ENCODE data around the gene CYP26C1. TPM values are rescaled to one million over a fixed set of nuclear protein-coding genes. Genes with fewer than 3 reads are reported as not detected.
A peak's percentile ranks its signal among the peaks of the same experiment; 100 is the strongest.

The CYP26C1 gene
- total RNA-seq, 1 donor from 2014 or later: 0.10 TPM

GRCh38 chr10:93110472-93111146, 50.0 kb downstream of the CYP26C1 start:
- H3K4me1 Mint-ChIP-seq (ENCODE audit: low read depth, unreplicated experiment): no peaks in the 10 kb centered on the region
- peaks cover 2% of the 10 kb centered on the region for H3K27me3 Mint-ChIP-seq (ENCODE audit: unreplicated experiment)
- H3K27ac Mint-ChIP-seq (ENCODE audit: unreplicated experiment): no peak overlapping the region
- no peak overlapping the region for H3K4me3 Mint-ChIP-seq (ENCODE audit: unreplicated experiment)
- no peaks in the 10 kb centered on the region for H3K9me3 Mint-ChIP-seq (ENCODE audit: unreplicated experiment)
- H3K36me3 Mint-ChIP-seq (ENCODE audit: unreplicated experiment): no peaks in the 10 kb centered on the region
- no peak for TF ChIP-seq CTCF (IDR thresholded peaks at IDR 0.05; ENCODE audit: partially characterized antibody, unreplicated experiment)
- no peak for DNase-seq

- Mint-ChIP-seq H3K9me3 (ENCODE audit: unreplicated experiment) (no peaks in the 10 kb centered on the region), H3K27me3 (ENCODE audit: unreplicated experiment) (peaks cover 1% of the 10 kb centered on the region)
Observed at GRCh38 chr10:93113042-93113441, 52.4 kb downstream of the CYP26C1 start.

GRCh38 chr10:93115661-93116383, 55.2 kb downstream of the CYP26C1 start:
- Mint-ChIP-seq H3K4me1 (ENCODE audit: low read depth, unreplicated experiment) (peaks cover 2% of the 10 kb centered on the region), H3K36me3 (ENCODE audit: unreplicated experiment) (no peaks in the 10 kb centered on the region), H3K27me3 (ENCODE audit: unreplicated experiment) (peaks cover 5% of the 10 kb centered on the region), H3K27ac (ENCODE audit: unreplicated experiment) (no peak overlapping the region), H3K9me3 (ENCODE audit: unreplicated experiment) (peaks cover 1% of the 10 kb centered on the region), H3K4me3 (ENCODE audit: unreplicated experiment) (no peak overlapping the region)
- DNase-seq: peak; percentile 76
- peak; percentile 22 for TF ChIP-seq CTCF (IDR thresholded peaks at IDR 0.05; ENCODE audit: partially characterized antibody, unreplicated experiment)

More at GRCh38 chr10:93113042-93113441, 52.4 kb downstream of the CYP26C1 start:
- TF ChIP-seq CTCF (IDR thresholded peaks at IDR 0.05; ENCODE audit: partially characterized antibody, unreplicated experiment): no peak
- Mint-ChIP-seq H3K4me3 (ENCODE audit: unreplicated experiment) (no peak overlapping the region), H3K27ac (ENCODE audit: unreplicated experiment) (no peak overlapping the region), H3K36me3 (ENCODE audit: unreplicated experiment) (no peaks in the 10 kb centered on the region), H3K4me1 (ENCODE audit: low read depth, unreplicated experiment) (peaks cover 2% of the 10 kb centered on the region)
- no peak for DNase-seq

Other genes with a start within 250 kb of the CYP26C1 start
- gene EXOC6, start 212.3 kb upstream of the CYP26C1 start, total RNA-seq (ENCODE audit: unreplicated experiment): 9.1 TPM
- gene CYP26A1, start 13.1 kb downstream of the CYP26C1 start, total RNA-seq (ENCODE audit: unreplicated experiment): 4.2 TPM